HG03575 (cell line): ENCODE measurements around the gene ID4.

Experiments
- ATAC-seq: cut with Tn5 transposase; IDR thresholded peaks from one replicate; pipeline ENCODE4 v1.9.1; 2021; ENCODE audit not compliant: unreplicated experiment, insufficient number of reproducible peaks, low FRiP score; ENCODE audit errors: extremely low read depth

ID4 gene

DNA sequence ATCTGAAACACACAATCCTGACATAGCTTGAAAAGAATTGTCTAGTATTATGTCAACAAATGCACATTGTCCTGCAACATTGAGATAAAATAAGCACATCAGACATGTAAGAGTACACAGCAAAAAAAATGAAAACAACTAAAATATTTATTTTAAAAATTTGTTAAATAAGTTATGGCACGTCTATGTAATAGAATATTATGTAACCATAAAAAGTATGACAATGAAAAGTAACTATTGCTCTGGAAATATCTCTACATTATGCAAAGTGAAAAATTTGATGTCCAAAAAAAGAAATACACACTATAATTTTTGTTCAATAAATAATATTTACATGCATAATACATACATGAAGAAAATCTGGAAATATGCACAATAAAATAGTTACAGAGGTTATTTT lies 9.3 kb upstream of the ID4 start:
- ATAC-seq = no peak

- ATAC-seq = no peak
These were observed 7.0 kb upstream of the ID4 start for GRCh38 chr6:19830171-19830570.

DNA sequence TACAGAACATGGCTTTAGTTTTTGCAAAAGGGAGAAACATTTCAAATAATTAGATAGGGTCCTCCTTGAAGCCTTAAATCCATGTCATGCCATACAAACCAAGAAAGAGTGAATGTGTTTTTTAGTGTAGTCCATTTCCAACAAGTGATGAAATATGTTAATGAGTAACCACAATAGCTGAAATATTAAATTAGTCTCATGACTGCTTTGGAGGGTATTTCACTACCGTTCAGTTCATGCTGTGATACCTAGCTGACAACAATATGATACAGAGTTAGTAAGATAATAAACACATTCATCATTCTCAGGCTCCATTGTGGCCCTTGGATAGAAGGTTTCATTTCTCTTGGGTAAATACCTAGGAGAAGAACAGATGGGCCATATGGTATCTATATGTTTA lies 5.8 kb upstream of the ID4 start:
- ATAC-seq = no peak

GRCh38 chr6:19833947-19834346 lies 3.2 kb upstream of the ID4 start:
- ATAC-seq = no peak

DNA sequence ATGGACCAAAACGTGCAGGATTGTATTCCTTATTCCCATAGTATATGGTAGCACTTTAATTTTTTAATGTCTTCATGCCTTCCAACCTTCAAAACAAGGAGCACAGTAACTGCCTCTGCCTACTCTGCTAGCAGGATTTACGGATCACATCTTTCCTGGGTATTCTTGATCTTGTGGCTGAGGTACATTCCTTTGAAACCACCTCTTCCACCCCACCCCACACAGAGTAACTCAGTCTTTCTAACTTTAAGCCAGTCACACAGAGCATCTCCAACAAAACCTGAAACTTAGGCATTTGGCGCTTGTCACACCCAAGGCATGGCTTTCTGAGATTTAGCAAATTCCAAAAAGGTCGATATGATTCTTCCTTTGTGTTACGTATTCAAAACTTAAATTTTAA lies 2.3 kb upstream of the ID4 start:
- ATAC-seq = no peak

DNA sequence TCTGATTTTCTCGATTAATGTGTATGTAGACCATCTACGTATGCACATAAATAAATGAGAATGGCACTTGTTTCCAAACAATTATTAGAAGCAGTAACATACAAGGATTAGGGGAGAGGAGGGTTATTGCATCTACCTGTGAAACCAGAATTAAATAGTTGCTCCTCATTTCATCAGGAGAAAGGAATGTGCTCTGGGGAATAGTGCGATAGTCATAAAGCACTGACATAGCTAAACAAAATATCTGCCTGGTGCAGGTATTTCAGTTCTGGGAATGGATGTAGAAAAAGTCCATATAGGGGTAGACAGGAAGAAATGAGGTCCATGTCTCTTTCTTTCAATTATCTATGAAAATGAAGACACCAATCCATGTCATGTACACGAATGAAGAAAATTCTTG lies 1.6 kb upstream of the ID4 start:
- no peak for ATAC-seq

DNA sequence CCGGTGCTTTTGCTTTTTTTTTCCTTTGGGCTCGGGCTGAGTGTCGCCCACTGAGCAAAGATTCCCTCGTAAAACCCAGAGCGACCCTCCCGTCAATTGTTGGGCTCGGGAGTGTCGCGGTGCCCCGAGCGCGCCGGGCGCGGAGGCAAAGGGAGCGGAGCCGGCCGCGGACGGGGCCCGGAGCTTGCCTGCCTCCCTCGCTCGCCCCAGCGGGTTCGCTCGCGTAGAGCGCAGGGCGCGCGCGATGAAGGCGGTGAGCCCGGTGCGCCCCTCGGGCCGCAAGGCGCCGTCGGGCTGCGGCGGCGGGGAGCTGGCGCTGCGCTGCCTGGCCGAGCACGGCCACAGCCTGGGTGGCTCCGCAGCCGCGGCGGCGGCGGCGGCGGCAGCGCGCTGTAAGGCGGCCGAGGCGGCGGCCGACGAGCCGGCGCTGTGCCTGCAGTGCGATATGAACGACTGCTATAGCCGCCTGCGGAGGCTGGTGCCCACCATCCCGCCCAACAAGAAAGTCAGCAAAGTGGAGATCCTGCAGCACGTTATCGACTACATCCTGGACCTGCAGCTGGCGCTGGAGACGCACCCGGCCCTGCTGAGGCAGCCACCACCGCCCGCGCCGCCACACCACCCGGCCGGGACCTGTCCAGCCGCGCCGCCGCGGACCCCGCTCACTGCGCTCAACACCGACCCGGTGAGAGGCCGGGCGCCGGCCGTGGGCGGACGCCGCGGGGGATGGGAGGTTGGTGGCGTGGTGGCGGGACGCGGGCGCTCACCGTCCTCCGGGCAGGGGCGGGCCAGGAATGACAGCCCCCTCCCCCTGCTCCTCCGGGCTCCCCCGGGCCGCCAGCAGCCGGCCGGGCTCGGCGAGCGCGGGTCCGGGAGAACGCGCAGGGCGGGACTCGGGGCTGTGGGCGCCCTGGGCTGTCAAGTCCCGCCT lies 606 bp downstream of the ID4 start:
- ATAC-seq = no peak

- no peak for ATAC-seq
These were observed 1.5 kb downstream of the ID4 start for GRCh38 chr6:19838442-19839236.

- no peak for ATAC-seq
These were observed 2.0 kb downstream of the ID4 start for GRCh38 chr6:19839237-19839546.

GRCh38 chr6:19839788-19840187 lies 2.6 kb downstream of the ID4 start:
- no peak for ATAC-seq

DNA sequence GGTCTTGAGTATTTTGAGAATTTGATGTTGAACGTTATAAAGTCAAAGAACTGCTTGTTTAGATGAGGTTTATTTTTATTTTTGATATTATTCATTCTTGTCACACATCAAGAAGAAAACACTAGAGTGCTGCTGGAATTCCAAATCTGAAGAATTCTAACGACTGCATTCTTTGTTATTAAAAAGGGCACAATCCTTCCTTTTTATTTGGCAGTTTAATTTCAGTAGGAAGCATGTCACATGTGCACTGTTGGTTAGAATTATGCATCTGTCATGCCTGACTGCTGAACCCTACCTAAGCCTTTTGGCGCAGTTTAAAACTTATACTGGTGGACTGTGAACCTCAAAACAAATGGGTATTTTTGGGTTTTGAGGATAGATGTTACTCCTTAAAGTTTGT lies 4.0 kb downstream of the ID4 start:
- no peak for ATAC-seq

DNA sequence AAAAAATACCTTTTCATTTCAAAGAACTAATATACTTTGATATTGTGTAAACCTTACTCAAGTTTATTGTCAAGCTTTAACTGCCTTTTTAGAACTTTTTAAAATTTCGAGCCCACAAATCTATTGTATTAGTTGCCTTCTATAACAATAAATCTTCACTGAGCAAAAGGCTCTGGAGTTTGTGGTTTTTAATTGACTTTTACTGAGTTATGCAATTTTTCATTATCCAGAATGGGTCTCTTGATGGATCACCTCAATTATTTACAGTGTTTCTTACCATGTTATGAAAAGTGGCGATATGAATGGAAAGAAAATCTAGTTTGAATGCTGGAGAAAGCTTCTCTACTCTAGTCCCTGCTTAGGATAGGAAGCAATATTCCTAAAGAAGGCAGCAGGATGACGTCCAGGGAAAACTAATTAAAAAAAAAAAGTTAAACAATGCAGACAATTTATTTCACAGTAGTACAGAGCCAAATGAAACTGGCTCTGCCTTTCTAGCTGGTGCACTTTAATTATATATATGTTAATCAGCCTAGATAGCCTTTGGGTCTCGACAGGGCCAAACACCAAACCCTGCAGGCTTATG lies 5.0 kb downstream of the ID4 start:
- ATAC-seq = no peak

DNA sequence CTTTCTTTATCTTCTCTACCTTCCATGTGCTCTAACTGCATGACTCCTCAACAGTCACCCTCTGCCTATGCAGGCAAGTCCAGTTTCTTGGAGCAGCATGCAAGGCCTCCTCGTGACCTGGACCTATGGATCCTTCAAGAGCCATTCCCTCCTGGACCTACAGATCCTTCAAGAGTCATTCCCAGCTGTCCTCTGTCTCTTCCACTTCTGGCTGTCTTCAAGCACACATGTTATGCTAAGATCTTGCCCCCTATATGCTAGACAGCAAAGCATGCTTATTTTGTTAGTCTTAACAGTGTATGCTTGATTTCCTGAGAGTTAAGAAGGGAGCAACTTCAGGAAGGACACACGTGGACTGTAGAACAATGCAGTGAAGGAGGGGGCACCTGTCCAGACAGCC lies 7.5 kb downstream of the ID4 start:
- no peak for ATAC-seq

DNA sequence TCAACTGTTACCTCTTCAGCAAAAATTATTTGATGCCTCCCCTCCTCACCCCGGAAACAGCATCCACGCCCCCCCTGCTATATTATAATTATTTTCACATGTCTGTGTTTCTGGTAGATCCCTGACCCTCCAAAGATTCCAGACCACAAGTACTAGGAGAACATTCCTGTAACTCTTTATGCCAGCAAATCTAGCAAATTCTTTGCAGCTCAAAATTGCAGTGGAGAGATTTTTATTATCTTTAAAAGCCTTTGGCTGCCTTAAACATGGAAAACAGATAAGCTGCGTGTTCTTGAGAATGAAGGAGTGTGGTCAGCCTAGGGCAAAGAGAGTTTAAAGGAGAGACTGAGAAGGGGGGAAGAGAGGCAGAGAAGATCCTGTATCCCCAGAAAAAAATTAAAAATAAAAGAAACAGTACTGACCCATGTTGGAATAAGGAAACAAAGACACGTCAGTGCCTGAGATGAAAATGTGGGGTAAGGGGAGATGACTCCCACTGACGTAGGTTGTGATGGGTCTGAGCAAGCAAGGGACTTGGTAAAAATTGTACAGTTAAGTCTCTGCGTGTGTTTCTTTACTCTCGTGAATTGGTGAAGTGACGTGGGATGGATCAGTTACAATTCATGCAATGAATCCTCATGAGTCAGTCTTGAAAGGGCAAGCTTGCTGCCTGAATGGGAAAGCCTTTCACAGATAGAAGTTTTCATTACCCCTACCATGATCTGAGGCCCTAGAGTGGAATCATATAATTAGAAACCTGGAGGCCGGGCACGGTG lies 8.3 kb downstream of the ID4 start:
- no peak for ATAC-seq

DNA sequence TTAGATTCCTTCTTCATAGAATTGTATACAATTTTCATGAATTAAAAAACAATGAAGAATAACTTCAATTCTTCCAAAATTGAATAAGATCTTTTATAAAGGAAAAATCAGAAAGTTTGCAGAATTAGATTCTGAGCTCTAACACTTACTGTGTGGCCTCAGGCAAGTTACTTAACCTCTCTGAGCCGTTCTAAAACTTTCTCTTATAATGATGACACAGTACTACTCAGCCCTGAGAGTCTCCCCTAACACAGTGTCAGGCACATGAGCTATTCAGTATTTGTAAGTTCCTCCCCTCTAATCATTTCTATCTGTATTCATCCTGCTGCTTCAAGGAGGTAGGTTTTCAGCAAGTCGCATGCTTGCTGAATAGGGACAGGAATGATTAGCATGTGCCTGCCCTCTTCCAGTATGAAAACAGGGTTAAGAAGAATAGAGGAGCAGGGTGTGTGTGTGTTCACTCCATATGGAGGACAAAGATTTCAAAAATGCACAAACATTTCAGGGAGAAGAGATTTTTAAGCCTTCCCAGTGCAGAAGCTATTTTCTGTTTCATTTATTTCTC lies 11.4 kb downstream of the ID4 start:
- ATAC-seq = no peak

- ATAC-seq = no peak
These were observed 12.0 kb downstream of the ID4 start for GRCh38 chr6:19849196-19849595.

GRCh38 chr6:19849755-19850154 lies 12.6 kb downstream of the ID4 start:
- ATAC-seq = no peak

DNA sequence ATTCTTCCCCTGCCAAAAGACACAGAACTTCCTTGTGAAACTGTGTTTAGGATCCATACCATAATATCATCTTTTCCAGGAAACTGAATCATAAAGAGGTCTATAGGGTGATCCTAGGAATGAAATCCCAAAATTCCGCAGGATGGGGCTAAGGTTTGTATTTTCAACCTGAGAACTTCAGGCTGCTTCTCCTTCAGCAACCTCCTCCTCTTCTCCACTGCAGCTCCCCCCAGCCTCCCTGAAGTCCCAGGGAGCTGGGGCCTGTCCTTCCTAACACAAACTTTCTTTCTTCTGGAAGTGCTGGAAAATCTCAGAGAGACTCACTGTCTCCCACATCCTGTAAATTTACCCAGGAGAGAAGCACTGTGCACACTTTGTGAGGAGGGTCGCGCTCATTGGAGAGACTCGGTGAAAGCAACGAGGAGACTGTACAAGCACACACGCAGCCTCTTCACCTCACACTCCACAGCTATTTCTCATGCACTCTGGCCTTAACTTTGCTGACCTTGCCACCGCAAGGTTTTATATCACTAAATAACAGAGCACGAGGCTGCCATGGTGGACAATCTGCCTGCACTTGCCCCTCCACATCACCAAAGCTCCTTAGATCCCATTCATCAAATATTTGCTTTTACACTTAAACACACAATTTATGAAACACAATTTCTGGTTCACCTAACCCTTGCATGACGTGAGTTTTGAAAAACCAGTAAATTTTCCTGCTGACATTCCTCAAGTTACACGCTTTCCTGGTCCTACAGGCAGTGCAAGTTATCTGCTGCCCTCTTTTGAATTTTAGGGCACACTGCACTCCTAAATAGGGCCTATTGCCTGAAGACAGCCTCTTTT lies 14.3 kb downstream of the ID4 start:
- ATAC-seq = no peak
